GM12878 (cell line): ENCODE results near the gene MYO16. TPM values are rescaled to one million over a fixed set of nuclear protein-coding genes. Genes with fewer than 3 reads are reported as not detected.

ENCODE experiments used
- ATAC-seq: fragments of 200-7000 bp; cut with Tn5 transposase; 3 replicates; pipeline ENCODE4 v1.9.1; 2020; ENCODE audit warnings: mild to moderate bottlenecking, moderate library complexity
- BruUV-seq: library from RNA; stranded (reverse); fragments of 400-500 nt; replicated peaks from 2 replicates; lab custom pipeline; 2021; lab: Mats Ljungman, UMichigan
- CTCF ChIA-PET: fragments of 300-600 bp; sonication (Branson Sonifier 250); formaldehyde crosslinking; extraction: SDS; loops from one replicate; lab custom pipeline; 2021; ENCODE audit warnings: inconsistent platforms; lab: Yijun Ruan, JAX
- POLR2A ChIA-PET: fragments of 350-600 bp; formaldehyde crosslinking; extraction: SDS; loops from one replicate; lab custom pipeline; 2021; ENCODE audit warnings: inconsistent platforms; lab: Charles Lee
- RAD21 ChIA-PET: fragments of 300-600 bp; sonication (Branson Sonifier 250); formaldehyde crosslinking; loops from one replicate; lab custom pipeline; 2023; ENCODE audit warnings: antibody characterized with exemption; ENCODE audit not compliant: unreplicated experiment; lab: Charles Lee
- SMC1A ChIA-PET: fragments of 300-600 bp; sonication (Branson Sonifier 250); formaldehyde crosslinking; loops from one replicate; lab custom pipeline; 2023; ENCODE audit not compliant: unreplicated experiment, uncharacterized antibody; lab: Charles Lee
- DNase-seq: peaks from one replicate; pipeline ENCODE4 v3.0.0-alpha.2; 2011; ENCODE audit warnings: low read depth, low spot score
- FAIRE-seq: peaks from 3 replicates; lab custom pipeline; 2011; peaks lifted over from hg19 to GRCh38; lab: Jason Lieb, UNC
- H2AFZ ChIP-seq: 2 replicates; pipeline ENCODE4 v1.6.0; 2011; ENCODE audit warnings: low read depth, low read length, control low read depth; ENCODE audit not compliant: control insufficient read depth
- H3K27ac ChIP-seq: 2 replicates; pipeline ENCODE4 v1.5.1; 2011; ENCODE audit warnings: control low read depth; ENCODE audit not compliant: control insufficient read depth, insufficient read depth
- H3K27me3 ChIP-seq, 2 experiments: replicated peaks in 1 of 2; 2 replicates each; pipeline versions ENCODE4 v1.6.0 to v1.6.1; 2011; ENCODE audit warnings: low read length in 1 of 2; ENCODE audit not compliant: control insufficient read depth in 2 of 2, insufficient read depth in 2 of 2
- H3K36me3 ChIP-seq, 2 experiments: 2 replicates each; pipeline ENCODE4 v1.5.1; 2011; ENCODE audit warnings: low read length in 1 of 2; ENCODE audit not compliant: control insufficient read depth in 2 of 2, insufficient read depth in 2 of 2
- H3K4me1 ChIP-seq: 2 replicates; pipeline ENCODE4 v1.6.1; 2011; ENCODE audit warnings: mild to moderate bottlenecking, low read length, moderate library complexity, mixed read lengths; ENCODE audit not compliant: control insufficient read depth, insufficient read depth
- H3K4me2 ChIP-seq: 2 replicates; pipeline ENCODE4 v1.6.0; 2011; ENCODE audit warnings: control low read depth; ENCODE audit not compliant: control insufficient read depth, insufficient read depth
- H3K4me3 ChIP-seq: fragments of 200-600 bp; sonication (generic); 2 replicates; pipeline ENCODE4 v1.5.1; 2016
- H3K79me2 ChIP-seq: 2 replicates; pipeline ENCODE4 v1.6.0; 2011; ENCODE audit warnings: low read length; ENCODE audit not compliant: control insufficient read depth, insufficient read depth
- H3K9ac ChIP-seq: 2 replicates; pipeline ENCODE4 v1.8.0; 2011; ENCODE audit warnings: low read length, control low read depth, mixed read lengths; ENCODE audit not compliant: control insufficient read depth, insufficient read depth
- H3K9me3 ChIP-seq: replicated peaks from 3 replicates; pipeline ENCODE4 v1.5.1; 2011; ENCODE audit warnings: mild to moderate bottlenecking, low read length; ENCODE audit not compliant: control insufficient read depth, insufficient read depth
- H4K20me1 ChIP-seq: 2 replicates; pipeline ENCODE4 v1.6.0; 2011; ENCODE audit not compliant: control insufficient read depth, insufficient read depth
- ATF2 ChIP-seq: IDR thresholded peaks from 2 replicates; pipeline ENCODE4 v1.6.1; 2012; ENCODE audit warnings: low read length, inconsistent platforms
- CREM ChIP-seq: IDR thresholded peaks from 2 replicates; pipeline ENCODE4 v1.6.1; 2014; ENCODE audit warnings: antibody characterized with exemption, low read depth
- EGR1 ChIP-seq, 2 experiments: IDR thresholded peaks; 1 replicate in 1 of 2; 2 replicates in 1 of 2; pipeline ENCODE4 v1.6.1; 2011 to 2012; ENCODE audit warnings: low read depth in 2 of 2, low read length in 2 of 2, borderline replicate concordance in 1 of 2, mild to moderate bottlenecking in 1 of 2, moderate library complexity in 1 of 2
- MTA3 ChIP-seq: IDR thresholded peaks from 2 replicates; pipeline ENCODE4 v1.6.1; 2012; ENCODE audit warnings: low read length, inconsistent platforms, borderline replicate concordance
- POLR2AphosphoS2 ChIP-seq: IDR thresholded peaks from 2 replicates; pipeline ENCODE4 v1.6.1; 2011; ENCODE audit warnings: low read depth, mild to moderate bottlenecking, low read length, improper control_type of control experiment, moderate library complexity
- RAD51 ChIP-seq: fragments of 450-650 bp; IDR thresholded peaks from 2 replicates; pipeline ENCODE4 v1.6.1; 2016; ENCODE audit warnings: moderate library complexity, mild to moderate bottlenecking, inconsistent platforms
- RUNX3 ChIP-seq: IDR thresholded peaks from 2 replicates; pipeline ENCODE4 v1.6.1; 2012; ENCODE audit warnings: low read length, inconsistent platforms
- WGBS: methylation state at CpG from one replicate; pipeline ENCODE4 v1.1.6; 2016; ENCODE audit warnings: low lambda C conversion rate; ENCODE audit not compliant: insufficient replicate concordance, insufficient coverage; ENCODE audit errors: missing lambda C conversion rate; 5-methylcytosine and 5-hydroxymethylcytosine counted together
- in situ Hi-C: fragments of 300-500 bp; cut with MboI; formaldehyde crosslinking; loops from 9 replicates; pipeline ENCODE4 v1.14.3; 2018; ENCODE audit warnings: mixed read lengths
- intact Hi-C: fragments of 100-400 bp; cut with micrococcal nuclease; formaldehyde crosslinking; loops from one replicate; pipeline ENCODE4 v1.14.2; 2022; ENCODE audit not compliant: unreplicated experiment
- polyA plus RNA-seq, 11 experiments: library from polyadenylated mRNA; depleted of rRNA in 4 of 11; unstranded in 6 of 11; stranded (reverse) in 5 of 11; fragments of >200 nt; fragmentation: Nextera tagmentation in 4 of 11; fragmentation: Illumina TruSeq in 1 of 11; extraction: Ambion mirVana in 4 of 11; extraction: Trizol in 1 of 11; gene quantifications; 1 replicate in 1 of 11; 2 replicates in 10 of 11; pipeline versions ENCODE4 v1.2.1 to v1.2.3, GENCODE V29; 2011 to 2016; ENCODE audit warnings: inconsistent platforms in 2 of 11, missing spikeins in 2 of 11, low read depth in 1 of 11
- total RNA-seq, 4 experiments: library from RNA; depleted of rRNA in 3 of 4; stranded (reverse); fragments of >200 nt in 3 of 4; fragmentation: Illumina TruSeq in 1 of 4; extraction: Trizol in 1 of 4; gene quantifications; 2 replicates each; pipeline versions ENCODE4 v1.2.1 to v1.2.3, GENCODE V29; 2013 to 2021
- TF ChIP-seq, protein P1 (sequence below): fragments of 450-650 bp; IDR thresholded peaks from 2 replicates; pipeline ENCODE4 v1.6.1; 2017; ENCODE audit warnings: antibody characterized with exemption, mild to moderate bottlenecking, moderate library complexity
- TF ChIP-seq, protein P2 (sequence below), 3 experiments: IDR thresholded peaks in 2 of 3; conservative IDR thresholded peaks in 1 of 3; 2 replicates each; pipeline ENCODE4 v1.5.1; 2011; ENCODE audit warnings: low read depth in 3 of 3, low read length in 3 of 3, mild to moderate bottlenecking in 3 of 3, control low read depth in 2 of 3, moderate library complexity in 2 of 3, inconsistent platforms in 1 of 3, mixed read lengths in 1 of 3; ENCODE audit not compliant: control insufficient read depth in 2 of 3, insufficient read depth in 1 of 3; ENCODE audit errors: extremely low read depth in 1 of 3
- TF ChIP-seq, protein P3 (sequence below): fragments of 450-650 bp; IDR thresholded peaks from 2 replicates; pipeline ENCODE4 v1.6.1; 2017; ENCODE audit warnings: low read depth, mild to moderate bottlenecking, moderate library complexity

MYO16 gene
- total and polyA plus RNA-seq, 10 of the 15 experiments (the other 5 are each of a cell fraction or from before 2014, with no cell fraction given): under 0.01 to 1.7 (median 0.05) TPM; not detected in 4

DNA sequence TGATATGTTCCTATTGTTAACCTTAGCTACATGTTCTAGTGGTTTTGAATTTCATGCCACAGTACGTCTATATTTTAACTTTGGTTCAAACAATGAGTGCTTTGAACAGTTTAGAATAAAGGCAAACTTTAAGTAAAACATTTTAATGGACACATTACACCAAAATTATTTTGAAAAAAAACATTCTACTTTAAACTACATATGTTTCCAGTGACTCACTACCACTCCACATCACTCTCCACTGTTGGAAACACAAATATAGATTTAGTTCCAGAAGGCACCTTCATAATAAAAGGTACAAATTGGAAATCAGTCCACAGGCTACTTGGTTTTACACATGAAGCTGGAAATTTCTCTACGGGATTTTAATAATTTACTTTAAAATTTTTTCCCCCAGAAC is 373.5 kb downstream of the MYO16 start:
- intact Hi-C loops: no loop called here
- Histone ChIP-seq H4K20me1 (no peaks in the 10 kb centered on the region), H3K9ac (no peak overlapping the region), H3K4me1 (no peaks in the 10 kb centered on the region), H3K27me3 (no peaks in the 10 kb centered on the region), H3K9me3 (no peaks in the 10 kb centered on the region), H3K79me2 (no peaks in the 10 kb centered on the region), H3K36me3 (no peaks in the 10 kb centered on the region), H3K4me2 (no peak overlapping the region), H3K27ac (no peak overlapping the region), H3K4me3 (no peak overlapping the region), H2AFZ (no peak overlapping the region)
- BruUV-seq: no TSS peak
- FAIRE-seq (no peak), ATAC-seq (no peak), DNase-seq (no peak)
- in situ Hi-C loops: no loop called here
- RAD21 ChIA-PET: no interaction called here
- CTCF ChIA-PET: no interaction called here
- WGBS: 0% methylated on average over 2 of the region's 2 CpGs
- TF ChIP-seq RAD51: no peak
- TF ChIP-seq, protein P1, sequence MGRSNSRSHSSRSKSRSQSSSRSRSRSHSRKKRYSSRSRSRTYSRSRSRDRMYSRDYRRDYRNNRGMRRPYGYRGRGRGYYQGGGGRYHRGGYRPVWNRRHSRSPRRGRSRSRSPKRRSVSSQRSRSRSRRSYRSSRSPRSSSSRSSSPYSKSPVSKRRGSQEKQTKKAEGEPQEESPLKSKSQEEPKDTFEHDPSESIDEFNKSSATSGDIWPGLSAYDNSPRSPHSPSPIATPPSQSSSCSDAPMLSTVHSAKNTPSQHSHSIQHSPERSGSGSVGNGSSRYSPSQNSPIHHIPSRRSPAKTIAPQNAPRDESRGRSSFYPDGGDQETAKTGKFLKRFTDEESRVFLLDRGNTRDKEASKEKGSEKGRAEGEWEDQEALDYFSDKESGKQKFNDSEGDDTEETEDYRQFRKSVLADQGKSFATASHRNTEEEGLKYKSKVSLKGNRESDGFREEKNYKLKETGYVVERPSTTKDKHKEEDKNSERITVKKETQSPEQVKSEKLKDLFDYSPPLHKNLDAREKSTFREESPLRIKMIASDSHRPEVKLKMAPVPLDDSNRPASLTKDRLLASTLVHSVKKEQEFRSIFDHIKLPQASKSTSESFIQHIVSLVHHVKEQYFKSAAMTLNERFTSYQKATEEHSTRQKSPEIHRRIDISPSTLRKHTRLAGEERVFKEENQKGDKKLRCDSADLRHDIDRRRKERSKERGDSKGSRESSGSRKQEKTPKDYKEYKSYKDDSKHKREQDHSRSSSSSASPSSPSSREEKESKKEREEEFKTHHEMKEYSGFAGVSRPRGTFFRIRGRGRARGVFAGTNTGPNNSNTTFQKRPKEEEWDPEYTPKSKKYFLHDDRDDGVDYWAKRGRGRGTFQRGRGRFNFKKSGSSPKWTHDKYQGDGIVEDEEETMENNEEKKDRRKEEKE: no peak
- TF ChIP-seq, protein P2, sequence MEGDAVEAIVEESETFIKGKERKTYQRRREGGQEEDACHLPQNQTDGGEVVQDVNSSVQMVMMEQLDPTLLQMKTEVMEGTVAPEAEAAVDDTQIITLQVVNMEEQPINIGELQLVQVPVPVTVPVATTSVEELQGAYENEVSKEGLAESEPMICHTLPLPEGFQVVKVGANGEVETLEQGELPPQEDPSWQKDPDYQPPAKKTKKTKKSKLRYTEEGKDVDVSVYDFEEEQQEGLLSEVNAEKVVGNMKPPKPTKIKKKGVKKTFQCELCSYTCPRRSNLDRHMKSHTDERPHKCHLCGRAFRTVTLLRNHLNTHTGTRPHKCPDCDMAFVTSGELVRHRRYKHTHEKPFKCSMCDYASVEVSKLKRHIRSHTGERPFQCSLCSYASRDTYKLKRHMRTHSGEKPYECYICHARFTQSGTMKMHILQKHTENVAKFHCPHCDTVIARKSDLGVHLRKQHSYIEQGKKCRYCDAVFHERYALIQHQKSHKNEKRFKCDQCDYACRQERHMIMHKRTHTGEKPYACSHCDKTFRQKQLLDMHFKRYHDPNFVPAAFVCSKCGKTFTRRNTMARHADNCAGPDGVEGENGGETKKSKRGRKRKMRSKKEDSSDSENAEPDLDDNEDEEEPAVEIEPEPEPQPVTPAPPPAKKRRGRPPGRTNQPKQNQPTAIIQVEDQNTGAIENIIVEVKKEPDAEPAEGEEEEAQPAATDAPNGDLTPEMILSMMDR (IDR thresholded peaks at IDR 0.05 in 2 of 3, conservative IDR thresholded peaks at IDR 0.05 in 1 of 3; ENCODE audit: control insufficient read depth in 2 of 3, extremely low read depth in 1 of 3, insufficient read depth in 1 of 3, low read depth in 3 of 3, low read length in 3 of 3): no peak
- no peak for TF ChIP-seq CREM
- no peak for TF ChIP-seq EGR1 (IDR thresholded peaks at IDR 0.05; ENCODE audit: borderline replicate concordance in 1 of 2, low read depth in 2 of 2, low read length in 2 of 2)
- no peak for TF ChIP-seq POLR2AphosphoS2
- no peak for TF ChIP-seq MTA3
- TF ChIP-seq, protein P3, sequence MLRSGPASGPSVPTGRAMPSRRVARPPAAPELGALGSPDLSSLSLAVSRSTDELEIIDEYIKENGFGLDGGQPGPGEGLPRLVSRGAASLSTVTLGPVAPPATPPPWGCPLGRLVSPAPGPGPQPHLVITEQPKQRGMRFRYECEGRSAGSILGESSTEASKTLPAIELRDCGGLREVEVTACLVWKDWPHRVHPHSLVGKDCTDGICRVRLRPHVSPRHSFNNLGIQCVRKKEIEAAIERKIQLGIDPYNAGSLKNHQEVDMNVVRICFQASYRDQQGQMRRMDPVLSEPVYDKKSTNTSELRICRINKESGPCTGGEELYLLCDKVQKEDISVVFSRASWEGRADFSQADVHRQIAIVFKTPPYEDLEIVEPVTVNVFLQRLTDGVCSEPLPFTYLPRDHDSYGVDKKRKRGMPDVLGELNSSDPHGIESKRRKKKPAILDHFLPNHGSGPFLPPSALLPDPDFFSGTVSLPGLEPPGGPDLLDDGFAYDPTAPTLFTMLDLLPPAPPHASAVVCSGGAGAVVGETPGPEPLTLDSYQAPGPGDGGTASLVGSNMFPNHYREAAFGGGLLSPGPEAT: no peak
- TF ChIP-seq ATF2: no peak
- no peak for TF ChIP-seq RUNX3
- POLR2A ChIA-PET: no interaction called here
- SMC1A ChIA-PET: interaction anchor here (0.8 kb wide), 1 partner anchor 9 kb away, joined by 4 read pairs; no protein-coding TSS in a partner anchor
